Large intestine (tissue), 3 donors: ENCODE measurements around the gene CNTNAP2. TPM values are rescaled to one million over a fixed set of nuclear protein-coding genes. Genes with fewer than 3 reads are reported as not detected.
"Not testable (repeated sequence)": the region's sequence is repeated elsewhere in the genome, so short reads cannot be mapped to it uniquely, and the experiment has no call there.

ENCODE experiments used
- DNase-seq, 2 donors: peaks; one replicate each; pipeline versions ENCODE4 v3.0.0 to v3.0.0-alpha.2; 2013
- H3K27ac ChIP-seq: one replicate; pipeline ENCODE4 v1.5.1; 2013; ENCODE audit warnings: low read length
- H3K27me3 ChIP-seq: 2 replicates; pipeline ENCODE4 v1.6.1; 2013; ENCODE audit warnings: low read length; ENCODE audit not compliant: control insufficient read depth, insufficient read depth
- H3K36me3 ChIP-seq: 2 replicates; pipeline ENCODE4 v1.6.1; 2013; ENCODE audit warnings: low read length; ENCODE audit not compliant: control insufficient read depth, insufficient read depth
- H3K4me1 ChIP-seq: one replicate; pipeline ENCODE4 v1.6.1; 2013; ENCODE audit warnings: low read length; ENCODE audit not compliant: control insufficient read depth, insufficient read depth
- H3K4me3 ChIP-seq: one replicate; pipeline ENCODE4 v1.5.1; 2013; ENCODE audit warnings: low read length
- H3K9me3 ChIP-seq: one replicate; pipeline ENCODE4 v1.6.1; 2013; ENCODE audit warnings: mild to moderate bottlenecking, low read depth, low read length, moderate library complexity; ENCODE audit not compliant: control insufficient read depth
- WGBS: methylation state at CpG from one replicate; pipeline ENCODE4 v1.1.5; 2013; ENCODE audit warnings: low lambda C conversion rate; ENCODE audit not compliant: insufficient coverage; 5-methylcytosine and 5-hydroxymethylcytosine counted together
- polyA plus RNA-seq: library from polyadenylated mRNA; unstranded; fragments of 120-200 nt; gene quantifications from one replicate; pipeline ENCODE4 v1.2.1, GENCODE V29; 2013

Gene CNTNAP2
- polyA plus RNA-seq, 1 donor: 12.9 TPM

- DNase-seq: peak; percentile 37 to 69
- H3K27ac ChIP-seq, H3K4me3 ChIP-seq, H3K4me1 ChIP-seq, H3K27me3 ChIP-seq, H3K36me3 ChIP-seq: not testable (repeated sequence)
- H3K9me3 ChIP-seq: peaks cover 13% of the 10 kb centered on the region
- 42% methylated on average over 3 of the region's 9 CpGs for WGBS
These were observed 2346.2 kb downstream of the CNTNAP2 start for GRCh38 chr7:148462774-148463173.

- Histone ChIP-seq H3K9me3 (peaks cover 13% of the 10 kb centered on the region), H3K27me3 (no peaks in the 10 kb centered on the region), H3K4me3 (no peak overlapping the region), H3K27ac (peak overlapping the region; percentile 10), H3K36me3 (no peaks in the 10 kb centered on the region), H3K4me1 (peaks cover 3% of the 10 kb centered on the region)
- DNase-seq: no peak
- WGBS: no CpG with 5 or more reads among the region's 4 CpGs
These were observed 2346.6 kb downstream of the CNTNAP2 start for GRCh38 chr7:148463210-148463609.

GRCh38 chr7:148464947-148465346, 2348.3 kb downstream of the CNTNAP2 start:
- 100% methylated on average over 1 of the region's 7 CpGs for WGBS
- Histone ChIP-seq H3K4me3 (no peak overlapping the region), H3K27me3 (no peaks in the 10 kb centered on the region), H3K36me3 (no peaks in the 10 kb centered on the region), H3K27ac (no peak overlapping the region), H3K4me1 (peaks cover 3% of the 10 kb centered on the region), H3K9me3 (peaks cover 13% of the 10 kb centered on the region)
- no peak for DNase-seq

- not testable (repeated sequence) for H3K27me3 ChIP-seq, H3K36me3 ChIP-seq, H3K4me1 ChIP-seq, DNase-seq, H3K27ac ChIP-seq, H3K4me3 ChIP-seq
- no CpG with 5 or more reads among the region's 15 CpGs for WGBS
- peaks cover 13% of the 10 kb centered on the region for H3K9me3 ChIP-seq
These were observed 2348.8 kb downstream of the CNTNAP2 start for GRCh38 chr7:148465441-148465840.

GRCh38 chr7:148466120-148466519, 2349.5 kb downstream of the CNTNAP2 start:
- peaks cover 13% of the 10 kb centered on the region for H3K9me3 ChIP-seq
- WGBS: 100% methylated on average over 1 of the region's 3 CpGs
- no peaks in the 10 kb centered on the region for H3K36me3 ChIP-seq
- H3K27ac ChIP-seq: no peak overlapping the region
- peaks cover 3% of the 10 kb centered on the region for H3K4me1 ChIP-seq
- no peak overlapping the region for H3K4me3 ChIP-seq
- H3K27me3 ChIP-seq: no peaks in the 10 kb centered on the region
- no peak for DNase-seq

GRCh38 chr7:148468700-148469098, 2352.1 kb downstream of the CNTNAP2 start:
- Histone ChIP-seq H3K36me3 (no peaks in the 10 kb centered on the region), H3K9me3 (no peaks in the 10 kb centered on the region), H3K4me3 (no peak overlapping the region), H3K4me1 (peaks cover under 1% of the 10 kb centered on the region), H3K27me3 (no peaks in the 10 kb centered on the region), H3K27ac (no peak overlapping the region)
- no CpG with 5 or more reads among the region's 7 CpGs for WGBS
- no peak for DNase-seq
